Endothelial cell of umbilical vein (primary cell): ENCODE results near the gene ZFHX2. TPM values are rescaled to one million over a fixed set of nuclear protein-coding genes. Genes with fewer than 3 reads are reported as not detected.

Experiments used
- BruUV-seq: library from RNA; stranded (reverse); fragments of 400-500 nt; replicated peaks from 2 replicates; lab custom pipeline; 2021; lab: Mats Ljungman, UMichigan
- CTCF ChIA-PET: fragments of 300-600, 350-600 bp; sonication (Branson Sonifier 250); formaldehyde crosslinking; loops from one replicate; lab custom pipeline; 2021; ENCODE audit warnings: antibody characterized with exemption, inconsistent platforms; lab: Charles Lee
- POLR2A ChIA-PET: fragments of 300-600, 350-600 bp; sonication (Branson Sonifier 250); formaldehyde crosslinking; loops from one replicate; lab custom pipeline; 2021; ENCODE audit warnings: antibody characterized with exemption, inconsistent platforms; lab: Charles Lee
- DNase-seq: peaks from one replicate; pipeline ENCODE4 v3.0.0-alpha.2; 2011; ENCODE audit warnings: low read depth, low spot score
- FAIRE-seq: peaks from 2 replicates; lab custom pipeline; 2011; peaks lifted over from hg19 to GRCh38; lab: Jason Lieb, UNC
- H2AFZ ChIP-seq: 2 replicates; pipeline ENCODE4 v1.6.0; 2012; ENCODE audit warnings: low read depth, low read length, control low read depth, inconsistent platforms
- H3K27ac ChIP-seq: 2 replicates; pipeline ENCODE4 v1.5.1; 2011; ENCODE audit warnings: low read depth, mild to moderate bottlenecking, control low read depth, low read length, moderate library complexity; ENCODE audit not compliant: insufficient read depth
- H3K27me3 ChIP-seq, 2 experiments: 2 replicates each; pipeline versions ENCODE4 v1.6.0 to v1.6.1; 2011; ENCODE audit warnings: low read length in 2 of 2, mixed read lengths in 1 of 2; ENCODE audit not compliant: control insufficient read depth in 2 of 2, insufficient read depth in 2 of 2
- H3K36me3 ChIP-seq, 2 experiments: 2 replicates in 1 of 2; 3 replicates in 1 of 2; pipeline ENCODE4 v1.5.1; 2011; ENCODE audit warnings: low read length in 2 of 2, mild to moderate bottlenecking in 1 of 2, moderate library complexity in 1 of 2; ENCODE audit not compliant: control insufficient read depth in 2 of 2, insufficient read depth in 2 of 2; ENCODE audit errors: extremely low read depth in 1 of 2
- H3K4me1 ChIP-seq: 3 replicates; pipeline ENCODE4 v1.5.1; 2011; ENCODE audit warnings: mild to moderate bottlenecking, low read length; ENCODE audit not compliant: control insufficient read depth, insufficient read depth; ENCODE audit errors: extremely low read depth
- H3K4me2 ChIP-seq: 2 replicates; pipeline ENCODE4 v1.6.1; 2011; ENCODE audit warnings: low read length, control low read depth, mixed read lengths; ENCODE audit not compliant: insufficient read depth
- H3K4me3 ChIP-seq, 3 experiments: fragments of 200-600 bp in 1 of 3; sonication (generic), shearing (Covaris generic) in 1 of 3; replicated peaks in 1 of 3; 2 replicates each; pipeline ENCODE4 v1.5.1; 2011 to 2016; ENCODE audit warnings: control low read depth in 3 of 3, low read length in 3 of 3, mild to moderate bottlenecking in 2 of 3, inconsistent platforms in 1 of 3, low read depth in 1 of 3, moderate library complexity in 1 of 3; ENCODE audit not compliant: insufficient read depth in 1 of 3
- H3K79me2 ChIP-seq: 2 replicates; pipeline ENCODE4 v1.6.0; 2012; ENCODE audit warnings: low read length, inconsistent platforms; ENCODE audit not compliant: control insufficient read depth, insufficient read depth
- H3K9ac ChIP-seq: replicated peaks from 2 replicates; pipeline ENCODE3; 2011; ENCODE audit warnings: low read length, control low read depth; ENCODE audit not compliant: insufficient read depth; ENCODE audit errors: extremely low read depth
- H3K9me1 ChIP-seq: replicated peaks from 3 replicates; pipeline ENCODE4 v1.6.0; 2011; ENCODE audit warnings: mild to moderate bottlenecking, low read length; ENCODE audit not compliant: control insufficient read depth, insufficient read depth; ENCODE audit errors: extremely low read depth
- H3K9me3 ChIP-seq: replicated peaks from 2 replicates; pipeline ENCODE4 v1.5.1; 2012; ENCODE audit warnings: low read length, inconsistent platforms; ENCODE audit not compliant: control insufficient read depth, insufficient read depth
- H4K20me1 ChIP-seq: replicated peaks from 2 replicates; pipeline ENCODE3; 2011; ENCODE audit warnings: mild to moderate bottlenecking, low read length; ENCODE audit not compliant: control insufficient read depth, insufficient read depth; ENCODE audit errors: extremely low read depth
- FOS ChIP-seq: IDR thresholded peaks from 2 replicates; pipeline ENCODE4 v1.6.1; 2011; ENCODE audit warnings: mild to moderate bottlenecking, low read length, moderate library complexity, borderline replicate concordance; ENCODE audit not compliant: insufficient read depth
- JUN ChIP-seq: IDR thresholded peaks from 2 replicates; pipeline ENCODE4 v1.6.1; 2011; ENCODE audit warnings: borderline replicate concordance, low read depth; ENCODE audit not compliant: insufficient read length, insufficient read depth
- POLR2A ChIP-seq: IDR thresholded peaks from 2 replicates; pipeline ENCODE4 v1.6.1; 2012; ENCODE audit warnings: low read depth, mild to moderate bottlenecking, control low read depth, low read length
- POLR2AphosphoS5 ChIP-seq: IDR thresholded peaks from 2 replicates; pipeline ENCODE4 v1.6.1; 2012; ENCODE audit warnings: low read depth, mild to moderate bottlenecking, control low read depth, low read length, moderate library complexity; ENCODE audit not compliant: insufficient read depth
- dilution Hi-C: fragments of 300-500 bp; cut with MboI; formaldehyde crosslinking; loops from one replicate; pipeline ENCODE4 v1.15.0; 2019; ENCODE audit warnings: low sequenced_read_pairs; ENCODE audit not compliant: extremely low pct_ligation_motif_present
- intact Hi-C: fragments of 100-400 bp; cut with micrococcal nuclease; formaldehyde crosslinking; loops from one replicate; pipeline ENCODE4 v1.10.0; 2022
- polyA plus RNA-seq, 4 experiments: library from polyadenylated mRNA; depleted of rRNA in 3 of 4; stranded (reverse) in 3 of 4; unstranded in 1 of 4; fragments of >200 nt; gene quantifications; 2 replicates each; pipeline versions ENCODE4 v1.2.1 to v1.2.3, GENCODE V29; 2011 to 2012; ENCODE audit warnings: missing spikeins in 1 of 4
- total RNA-seq: library from RNA; stranded (reverse); gene quantifications from 2 replicates; pipeline ENCODE4 v1.2.3, GENCODE V29; 2021

ZFHX2 gene
- total and polyA plus RNA-seq, 2 donors (not counting 3 experiments of a cell fraction or from before 2014, with no cell fraction given): 0.25 to 2.3 TPM

- DNase-seq: no peak
- intact Hi-C loops (no loop called here), dilution Hi-C loops (no loop called here)
- H3K9ac ChIP-seq: no peak overlapping the region
- H3K27ac ChIP-seq: no peak overlapping the region
- no peaks in the 10 kb centered on the region for H3K4me1 ChIP-seq
- no peaks in the 10 kb centered on the region for H3K36me3 ChIP-seq
- H3K4me2 ChIP-seq: no peak overlapping the region
- no peak overlapping the region for H2AFZ ChIP-seq
- no peaks in the 10 kb centered on the region for H3K9me1 ChIP-seq
- TF ChIP-seq POLR2A (no peak), POLR2AphosphoS5 (no peak)
- BruUV-seq: no TSS peak
- H3K27me3 ChIP-seq: peaks cover 31 to 42% of the 10 kb centered on the region in 2 experiments
- H3K79me2 ChIP-seq: no peaks in the 10 kb centered on the region
- H3K4me3 ChIP-seq: no peak overlapping the region
- H4K20me1 ChIP-seq: no peaks in the 10 kb centered on the region
- H3K9me3 ChIP-seq: no peaks in the 10 kb centered on the region
- CTCF ChIA-PET: interaction anchor here (2.1 kb wide), 1 partner anchor 8 kb away, joined by 5 read pairs; no protein-coding TSS in a partner anchor
- POLR2A ChIA-PET: no interaction called here
- FAIRE-seq: no peak
Measured at GRCh38 chr14:23580152-23580926, 28.8 kb upstream of the ZFHX2 start.

- Histone ChIP-seq H3K9me1 (no peaks in the 10 kb centered on the region), H2AFZ (no peak overlapping the region), H3K4me3 (no peak overlapping the region), H3K79me2 (no peaks in the 10 kb centered on the region), H3K9ac (no peak overlapping the region), H3K4me2 (no peak overlapping the region), H3K36me3 (no peaks in the 10 kb centered on the region), H4K20me1 (no peaks in the 10 kb centered on the region), H3K27me3 (peaks cover 34 to 48% of the 10 kb centered on the region in 2 experiments), H3K4me1 (no peaks in the 10 kb centered on the region), H3K9me3 (no peaks in the 10 kb centered on the region), H3K27ac (no peak overlapping the region)
- POLR2A ChIA-PET: no interaction called here
- intact Hi-C loops: no loop called here
- no peak for TF ChIP-seq POLR2AphosphoS5
- no peak for TF ChIP-seq JUN
- TF ChIP-seq FOS: no peak
- TF ChIP-seq POLR2A: no peak
- dilution Hi-C loops: no loop called here
- FAIRE-seq (no peak), DNase-seq (no peak)
- BruUV-seq: no TSS peak
- CTCF ChIA-PET: interaction anchor here (2.1 kb wide), 1 partner anchor 9 kb away, joined by 5 read pairs; no protein-coding TSS in a partner anchor
Measured at GRCh38 chr14:23579739-23580138, 28.2 kb upstream of the ZFHX2 start.
